HG02970 (cell line): Measurements from ENCODE around the gene OPRPN.

Experiments used
- ATAC-seq: cut with Tn5 transposase; IDR thresholded peaks from one replicate; pipeline ENCODE4 v1.9.1; 2021; ENCODE audit warnings: mild to moderate bottlenecking, moderate library complexity, moderate number of reproducible peaks; ENCODE audit not compliant: unreplicated experiment, low FRiP score

Gene OPRPN

GRCh38 chr4:70452946-70453345 lies 55.2 kb downstream of the OPRPN start:
- ATAC-seq, result no peak
